Middle frontal gyrus (tissue), 1 donor: ENCODE measurements around the gene EDAR.

Experiments
- DNase-seq: peaks from one replicate; pipeline ENCODE4 v3.0.0-alpha.2; 2015; ENCODE audit warnings: low spot score; ENCODE audit errors: extremely low spot score

EDAR gene

GRCh38 chr2:108866041-108866440, 123.0 kb downstream of the EDAR start:
- no peak for DNase-seq

- no peak for DNase-seq
Observed at GRCh38 chr2:108858894-108859293, 130.1 kb downstream of the EDAR start.

- no peak for DNase-seq
Observed at GRCh38 chr2:108855194-108855593, 133.8 kb downstream of the EDAR start.

GRCh38 chr2:108854484-108854883, 134.5 kb downstream of the EDAR start:
- DNase-seq, result no peak

- DNase-seq, result no peak
Observed at GRCh38 chr2:108853421-108853820, 135.6 kb downstream of the EDAR start.

GRCh38 chr2:108852375-108852774, 136.6 kb downstream of the EDAR start:
- no peak for DNase-seq

- no peak for DNase-seq
Observed at GRCh38 chr2:108847000-108847399, 142.0 kb downstream of the EDAR start.

GRCh38 chr2:108845923-108846322, 143.1 kb downstream of the EDAR start:
- no peak for DNase-seq
